LHCN-M2 (cell line): ENCODE data around the gene TRIM73. TPM values are rescaled to one million over a fixed set of nuclear protein-coding genes. Genes with fewer than 3 reads are reported as not detected.
"Not testable (repeated sequence)": the region's sequence is repeated elsewhere in the genome, so short reads cannot be mapped to it uniquely, and the experiment has no call there.

Source experiments
- DNase-seq: peaks from one replicate; pipeline ENCODE4 v3.0.0-alpha.2; 2012; ENCODE audit warnings: low read depth
- polyA plus RNA-seq: library from polyadenylated mRNA; unstranded; fragments of >200 nt; gene quantifications from one replicate; pipeline ENCODE4 v1.2.1, GENCODE V29; 2012; ENCODE audit warnings: missing spikeins
- total RNA-seq: library from RNA; depleted of rRNA; stranded (reverse); fragments of >200 nt; gene quantifications from 2 replicates; pipeline ENCODE4 v1.2.3, GENCODE V29; 2014; rRNA removed

TRIM73 gene
- 0.29 and 0.83 TPM in 2 replicates for total RNA-seq
- 0.39 TPM for polyA plus RNA-seq

DNA sequence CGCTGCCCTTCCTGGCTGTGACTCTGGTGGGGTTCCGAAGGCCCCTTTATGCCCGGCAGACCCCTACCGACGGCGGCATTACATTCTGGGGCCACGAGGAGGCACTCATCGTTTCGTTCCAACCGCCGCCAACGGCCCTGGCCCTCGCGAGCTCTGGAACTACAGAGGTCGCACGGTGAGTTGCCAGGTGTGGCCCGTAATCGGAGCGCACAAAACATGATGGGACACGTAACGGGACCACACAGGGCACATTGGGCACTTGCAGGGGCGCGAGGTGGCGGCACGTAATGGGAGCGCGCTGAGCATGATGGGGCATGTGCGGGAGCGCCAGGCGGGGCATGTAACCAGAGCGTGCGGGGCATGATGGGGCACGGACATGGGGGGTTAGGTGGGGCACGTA is at the start of gene TRIM73:
Gene TRIM73 (plus strand): TSS at position 301 of the 400 bp plus-strand sequence. CDS start 3,305 bp downstream, outside the sequence.
- not testable (repeated sequence) for DNase-seq

DNA sequence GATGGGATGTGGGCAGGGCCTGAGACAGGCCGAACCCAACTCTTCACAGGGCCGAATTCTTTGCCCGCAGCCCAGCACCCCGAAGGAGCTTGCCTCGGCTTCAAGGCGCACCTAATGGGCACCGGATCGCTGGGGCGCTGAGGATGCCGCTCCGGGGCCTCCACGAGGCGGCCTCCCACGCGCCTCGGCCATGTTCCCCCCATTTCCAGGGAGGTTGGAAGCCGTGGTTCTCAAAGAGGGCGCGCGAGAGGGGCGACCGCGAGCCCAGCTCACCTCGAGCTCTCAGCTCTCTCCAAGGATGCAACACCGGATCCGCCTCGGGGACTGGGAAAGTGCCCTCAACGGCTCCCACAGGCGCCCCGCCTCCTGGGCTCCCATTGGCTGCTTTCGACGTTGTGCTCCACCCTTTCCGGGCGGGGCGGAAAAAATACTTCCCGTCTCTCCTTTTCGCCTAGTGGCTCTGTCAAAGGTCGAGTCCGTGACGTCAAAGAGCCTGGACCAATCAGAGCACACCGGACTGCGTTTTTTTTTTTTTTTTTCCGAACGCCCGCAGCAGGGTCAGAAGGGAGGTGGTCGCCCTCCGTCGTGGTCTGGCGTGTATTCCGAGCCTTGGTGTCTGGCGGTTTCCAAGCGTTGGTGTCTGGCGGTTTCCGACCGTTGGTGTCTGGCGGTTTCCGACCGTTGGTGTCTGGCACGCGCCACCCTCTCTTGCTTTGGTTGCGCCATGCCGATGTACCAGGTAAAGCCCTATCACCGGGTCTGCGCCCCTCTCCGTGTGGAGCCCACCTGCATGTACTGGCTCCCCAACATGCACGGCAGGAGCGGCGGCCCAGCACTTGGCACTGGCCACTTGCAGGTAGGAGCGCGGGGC is 36.5 kb upstream of the TRIM73 start:
- not testable (repeated sequence) for DNase-seq

DNA sequence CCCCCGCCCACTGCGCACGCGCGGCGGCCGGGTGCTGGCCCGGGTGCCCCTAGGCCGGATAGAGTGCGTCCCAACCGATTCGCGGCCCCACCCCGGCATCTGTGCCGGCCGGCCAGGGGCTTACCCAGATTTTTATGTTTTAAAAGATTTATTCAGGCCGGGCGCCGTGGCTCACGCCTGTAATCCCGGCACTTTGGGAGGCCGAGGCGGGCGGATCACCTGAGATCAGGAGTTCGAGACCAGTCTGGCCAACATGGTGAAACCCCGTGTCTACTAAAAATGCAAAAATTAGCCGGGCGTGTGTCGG is 35.9 kb upstream of the TRIM73 start:
- not testable (repeated sequence) for DNase-seq

DNA sequence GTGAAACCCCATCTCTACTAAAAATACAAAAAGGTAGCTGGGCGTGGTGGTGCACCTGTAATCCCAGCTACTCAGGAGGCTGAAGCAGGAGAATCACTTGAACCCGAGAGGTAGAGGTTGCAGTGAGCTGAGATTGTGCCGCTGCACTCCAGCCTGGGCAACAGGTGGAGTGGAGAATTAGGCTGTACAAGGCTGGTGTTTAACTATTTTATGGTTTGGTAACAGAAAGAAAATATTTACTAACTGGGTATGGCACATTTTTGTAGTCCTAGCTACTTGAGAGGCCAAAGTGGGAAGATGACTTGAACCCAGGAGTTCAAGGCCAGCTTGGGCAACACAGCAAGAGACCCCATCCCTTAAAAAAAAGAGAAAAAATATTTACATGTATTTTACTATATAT is 31.4 kb upstream of the TRIM73 start:
- DNase-seq, result not testable (repeated sequence)

DNA sequence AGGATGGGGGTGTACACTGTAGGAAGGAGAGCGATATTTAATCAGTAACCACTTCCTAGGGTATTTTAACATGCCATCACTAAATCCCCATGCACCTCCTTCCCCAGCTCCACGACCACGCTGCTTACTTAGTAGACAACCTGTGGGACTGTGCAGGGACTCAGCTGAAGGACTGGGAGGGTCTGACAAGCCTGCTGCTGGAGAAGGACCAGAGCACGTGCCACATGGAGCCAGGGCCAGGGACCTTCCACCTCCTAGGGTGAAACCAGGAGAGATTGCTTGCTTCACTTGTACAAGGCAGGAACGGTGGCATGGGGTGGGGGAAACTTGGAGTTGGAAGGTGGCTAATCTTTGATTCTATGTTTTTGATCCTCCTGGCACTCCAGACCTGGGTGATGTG is 28.8 kb upstream of the TRIM73 start:
- DNase-seq, result not testable (repeated sequence)

DNA sequence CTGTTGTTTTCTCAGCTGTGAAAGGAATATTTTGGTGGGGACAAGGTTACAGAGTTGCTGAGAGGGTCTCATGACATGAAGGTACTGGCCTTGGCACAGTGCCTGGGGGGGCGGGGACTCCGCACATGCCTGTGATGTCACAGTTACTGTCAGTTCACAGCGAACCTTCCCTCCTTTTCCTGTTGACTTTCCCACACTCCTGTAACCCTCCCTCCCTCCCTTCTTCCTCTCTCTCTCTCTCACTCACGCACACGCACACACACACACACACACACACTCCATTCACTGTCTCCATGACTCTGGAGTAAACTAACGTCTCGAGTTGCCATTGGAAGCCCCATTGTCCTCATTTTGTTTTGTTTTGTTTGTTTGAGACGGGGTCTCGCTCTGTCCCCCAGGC is 28.1 kb upstream of the TRIM73 start:
- not testable (repeated sequence) for DNase-seq

DNA sequence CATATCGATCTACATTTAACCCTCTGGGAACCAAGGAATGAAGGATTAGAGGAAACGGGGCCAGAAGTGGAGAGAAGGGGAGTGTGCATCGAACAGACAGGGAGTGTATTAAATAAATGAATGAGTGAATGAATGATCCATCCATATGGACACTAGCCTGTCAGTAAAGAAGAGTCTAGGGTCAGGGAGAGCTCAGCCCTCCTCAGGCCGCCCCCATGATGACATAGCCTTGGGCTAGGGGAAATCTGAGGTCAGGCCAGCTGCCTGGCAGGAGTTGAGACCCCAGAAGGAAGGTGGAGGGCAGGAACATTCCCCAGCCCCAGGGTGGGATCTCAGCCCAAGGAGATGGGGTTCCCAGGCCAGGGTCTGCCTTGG is 21.3 kb upstream of the TRIM73 start:
- not testable (repeated sequence) for DNase-seq

DNA sequence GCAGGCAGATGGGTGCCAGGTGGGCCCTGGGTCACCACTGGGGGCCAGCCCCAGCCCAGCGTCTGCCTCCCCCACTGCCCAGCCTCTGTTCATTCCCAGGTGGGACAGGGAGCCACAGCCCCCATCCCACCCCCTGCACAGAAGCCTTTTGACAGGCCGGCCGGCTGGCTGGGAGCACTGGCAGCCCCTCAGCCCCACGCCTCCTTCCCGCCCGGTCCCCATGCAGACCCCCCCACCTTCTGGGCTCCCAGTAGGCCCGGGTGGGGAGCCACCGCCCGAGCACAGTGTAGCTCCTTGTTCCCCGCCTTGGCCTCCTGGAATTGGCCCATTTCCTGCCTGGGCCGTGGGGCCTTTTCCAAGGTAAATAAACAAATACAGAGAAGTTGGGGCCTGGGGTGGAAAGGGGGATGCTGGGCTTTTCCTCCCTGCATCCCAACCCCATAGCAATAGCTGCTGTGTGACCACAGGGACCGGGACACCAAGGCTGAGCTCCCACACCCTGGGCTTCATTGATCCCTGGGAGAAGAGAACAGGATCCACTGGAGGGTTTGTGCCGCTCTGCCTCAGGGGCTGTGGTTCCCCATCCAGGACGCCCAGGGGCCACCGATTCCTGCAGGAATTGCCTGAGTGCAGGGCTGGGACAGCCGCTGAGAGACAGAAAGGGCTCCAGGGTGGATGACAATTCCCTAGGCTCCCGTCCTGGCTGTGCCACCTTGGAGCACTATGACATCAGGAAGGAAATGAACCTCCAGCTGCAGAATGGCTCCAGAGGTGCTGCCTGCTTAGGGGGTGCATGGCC is 20.7 kb upstream of the TRIM73 start:
- DNase-seq, result not testable (repeated sequence)

DNA sequence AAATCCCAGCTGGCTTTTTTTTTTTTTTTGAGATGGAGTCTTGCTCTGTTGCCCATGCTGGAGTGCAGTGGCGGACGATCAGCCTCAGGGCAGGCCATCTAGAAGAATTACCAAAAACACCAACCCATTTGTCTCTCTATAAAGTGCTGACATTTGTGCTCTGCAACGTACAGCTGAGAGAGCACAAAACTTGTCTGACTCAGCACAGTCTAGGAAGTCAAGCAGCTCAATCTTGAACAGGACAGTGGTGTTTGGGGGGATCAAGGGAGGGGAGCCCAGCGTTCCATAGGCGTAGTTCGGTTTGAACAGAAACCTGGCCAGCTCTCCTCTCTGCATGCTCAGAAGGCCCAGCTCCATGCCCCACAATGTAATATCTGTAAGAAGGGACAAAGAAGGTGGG is 2.2 kb upstream of the TRIM73 start:
- not testable (repeated sequence) for DNase-seq

DNA sequence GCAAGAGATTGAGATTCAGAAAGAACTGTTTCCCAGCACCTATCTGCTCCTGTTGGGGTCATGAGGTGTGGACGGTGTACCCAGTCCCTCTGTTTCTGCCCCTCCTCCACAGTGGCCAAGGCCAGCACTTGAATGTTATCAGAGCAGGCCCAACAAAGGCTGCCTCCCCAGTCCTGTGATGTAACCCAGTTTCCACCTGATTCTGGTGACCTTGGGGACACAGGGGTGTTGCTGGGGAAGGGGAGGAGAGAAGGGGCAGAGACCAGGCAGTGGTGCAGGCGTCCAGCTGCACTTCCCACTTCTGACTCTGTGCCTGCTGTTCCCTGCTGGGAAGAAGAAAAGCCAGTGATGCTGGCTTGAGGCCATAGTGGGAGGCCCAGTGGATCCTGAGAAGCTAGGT is 2.4 kb downstream of the TRIM73 start:
- DNase-seq, result not testable (repeated sequence)

DNA sequence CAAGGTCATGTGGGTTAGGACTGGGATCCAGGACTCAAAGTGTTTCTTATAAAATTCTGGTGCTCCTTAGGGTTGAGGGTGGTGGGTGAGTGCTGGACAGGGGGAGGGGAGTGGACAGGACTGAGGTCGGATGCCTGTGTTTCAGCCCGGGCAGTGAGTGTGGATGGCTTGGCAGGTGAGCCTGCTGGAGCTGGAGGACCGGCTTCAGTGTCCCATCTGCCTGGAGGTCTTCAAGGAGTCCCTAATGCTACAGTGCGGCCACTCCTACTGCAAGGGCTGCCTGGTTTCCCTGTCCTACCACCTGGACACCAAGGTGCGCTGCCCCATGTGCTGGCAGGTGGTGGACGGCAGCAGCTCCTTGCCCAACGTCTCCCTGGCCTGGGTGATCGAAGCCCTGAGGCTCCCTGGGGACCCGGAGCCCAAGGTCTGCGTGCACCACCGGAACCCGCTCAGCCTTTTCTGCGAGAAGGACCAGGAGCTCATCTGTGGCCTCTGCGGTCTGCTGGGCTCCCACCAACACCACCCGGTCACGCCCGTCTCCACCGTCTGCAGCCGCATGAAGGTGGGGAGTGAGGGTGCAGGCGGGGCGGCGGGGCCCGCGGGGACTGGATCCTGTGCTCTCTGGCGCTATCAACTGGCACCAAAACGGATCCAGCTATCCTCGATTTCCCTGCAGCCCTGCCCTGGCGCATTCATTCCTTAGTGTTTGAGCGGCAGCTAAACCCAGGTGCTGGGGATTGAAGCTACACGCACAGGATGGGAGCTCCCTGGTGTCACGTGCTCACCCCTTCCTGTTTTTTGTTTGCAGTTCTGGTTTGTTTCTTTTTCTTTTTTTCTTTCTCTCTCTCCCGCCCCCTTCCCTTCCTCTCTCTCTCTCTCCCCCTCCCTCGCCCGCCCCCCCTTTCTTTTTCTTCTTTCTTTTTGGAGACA is 3.6 kb downstream of the TRIM73 start:
- not testable (repeated sequence) for DNase-seq

DNA sequence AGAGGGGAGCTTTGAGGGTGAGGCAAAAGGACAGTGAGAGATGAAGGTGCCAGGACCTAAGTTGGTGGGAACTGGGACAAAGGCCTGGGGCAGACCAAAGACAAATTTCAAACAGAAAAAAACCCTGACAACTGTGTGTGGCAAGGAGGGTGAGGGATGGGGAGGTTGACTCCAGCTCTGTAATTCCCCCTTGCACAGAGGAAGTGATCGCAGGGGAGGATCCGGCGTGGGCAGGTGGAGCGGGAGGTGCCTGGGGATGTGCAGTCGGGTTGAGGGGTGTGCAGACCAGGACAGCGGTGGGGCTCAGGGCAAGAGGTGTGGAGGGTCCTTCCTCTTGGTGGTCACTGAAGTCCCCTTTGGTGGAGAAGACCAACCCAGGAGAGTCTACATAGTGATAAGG is 5.1 kb downstream of the TRIM73 start:
- not testable (repeated sequence) for DNase-seq

DNA sequence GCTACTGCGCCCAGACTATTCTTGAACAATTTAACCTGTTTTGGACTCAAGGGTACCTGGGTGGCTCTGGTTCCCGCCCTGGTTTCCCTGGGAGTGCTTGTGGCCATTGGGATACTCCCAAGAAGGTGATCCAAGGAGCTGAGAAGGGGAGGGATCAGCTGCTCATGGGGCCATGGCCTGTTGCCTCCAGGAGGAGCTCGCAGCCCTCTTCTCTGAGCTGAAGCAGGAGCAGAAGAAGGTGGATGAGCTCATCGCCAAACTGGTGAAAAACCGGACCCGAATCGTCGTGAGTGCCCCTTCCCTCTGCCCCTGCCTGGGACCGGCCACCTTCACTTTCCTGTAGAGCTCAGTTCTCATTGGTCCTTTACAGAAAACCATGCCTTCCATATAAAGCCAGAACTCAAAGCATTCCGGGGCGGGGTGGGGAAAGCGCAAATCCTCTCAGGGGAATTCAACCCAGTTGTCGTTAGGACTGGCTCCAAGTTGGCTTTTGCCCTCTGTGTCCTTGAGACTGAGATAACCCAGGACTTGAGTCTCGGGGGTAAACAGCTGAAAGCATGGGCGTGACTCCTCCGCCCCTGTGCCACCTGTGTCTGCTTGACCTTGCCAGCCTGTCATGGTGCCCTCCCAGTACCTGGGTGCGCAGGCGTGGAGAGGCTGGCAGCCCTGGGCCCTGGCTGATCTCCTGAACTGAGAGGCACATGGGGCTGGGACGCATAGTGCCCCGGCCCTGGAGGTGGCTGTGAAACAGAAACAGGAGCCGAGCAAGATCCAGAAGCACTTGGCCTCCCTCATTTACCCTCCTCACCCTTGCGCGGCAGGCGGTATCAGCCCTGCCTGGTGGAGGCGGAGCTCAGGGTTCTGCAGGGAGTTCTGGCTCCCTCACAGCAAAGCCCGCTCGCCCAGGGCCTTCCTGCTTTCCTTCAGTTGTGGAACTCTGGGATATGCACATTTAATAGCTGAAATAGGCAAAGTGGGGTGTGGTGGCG is 8.3 kb downstream of the TRIM73 start:
- DNase-seq, result not testable (repeated sequence)

DNA sequence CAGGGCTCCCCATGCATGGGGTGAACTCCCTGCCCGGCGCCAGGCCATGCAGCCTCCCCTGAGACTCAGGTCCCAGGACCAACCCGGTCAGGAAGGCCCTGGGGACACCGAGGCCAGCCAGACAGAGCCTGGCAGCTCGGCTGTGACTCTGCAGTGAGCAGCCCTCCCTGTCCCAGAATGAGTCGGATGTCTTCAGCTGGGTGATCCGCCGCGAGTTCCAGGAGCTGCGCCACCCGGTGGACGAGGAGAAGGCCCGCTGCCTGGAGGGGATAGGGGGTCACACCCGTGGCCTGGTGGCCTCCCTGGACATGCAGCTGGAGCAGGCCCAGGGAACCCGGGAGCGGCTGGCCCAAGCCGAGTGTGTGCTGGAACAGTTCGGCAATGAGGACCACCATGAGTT is 9.2 kb downstream of the TRIM73 start:
- DNase-seq, result not testable (repeated sequence)

DNA sequence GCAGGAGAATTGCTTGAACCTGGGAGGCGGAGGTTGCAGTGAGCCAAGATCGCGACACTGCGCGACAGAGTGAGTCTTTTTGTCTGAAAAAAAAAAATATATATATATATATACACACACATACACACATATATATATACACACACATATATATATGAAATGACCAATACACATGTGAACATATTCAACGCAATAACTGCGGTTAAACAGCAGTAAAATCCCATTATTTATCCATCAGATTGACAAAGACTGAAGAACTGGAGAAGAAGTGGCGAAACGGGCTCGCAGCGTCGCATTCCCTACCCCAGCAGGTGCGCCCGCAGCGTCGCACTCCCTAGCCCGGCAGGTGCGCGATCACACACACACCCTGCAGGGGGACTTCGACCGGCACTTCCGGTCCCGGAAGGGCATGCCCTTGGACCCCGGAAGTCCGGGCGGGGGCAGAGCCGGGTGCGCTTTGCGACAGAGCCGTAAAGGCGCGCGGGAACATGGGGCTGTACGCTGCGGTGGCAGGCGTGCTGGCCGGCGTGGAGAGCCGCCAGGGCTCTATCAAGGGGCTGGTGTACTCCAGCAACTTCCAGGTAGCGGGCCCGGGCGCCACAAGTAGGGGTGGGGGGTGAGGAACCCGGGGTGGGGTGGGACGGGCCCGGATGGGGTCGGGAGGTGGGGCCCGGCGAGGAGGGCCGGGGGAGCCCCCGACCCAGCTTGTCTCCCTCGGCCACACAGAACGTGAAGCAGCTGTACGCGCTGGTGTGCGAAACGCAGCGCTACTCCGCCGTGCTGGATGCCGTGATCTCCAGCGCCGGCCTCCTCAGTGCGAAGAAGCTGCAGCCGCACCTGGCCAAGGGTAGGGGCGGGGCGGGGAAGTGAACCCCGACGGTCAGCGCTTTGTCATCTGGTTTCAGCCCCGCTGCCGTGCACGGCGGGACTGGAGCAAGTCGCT is 14.7 kb downstream of the TRIM73 start:
- DNase-seq, result not testable (repeated sequence)

DNA sequence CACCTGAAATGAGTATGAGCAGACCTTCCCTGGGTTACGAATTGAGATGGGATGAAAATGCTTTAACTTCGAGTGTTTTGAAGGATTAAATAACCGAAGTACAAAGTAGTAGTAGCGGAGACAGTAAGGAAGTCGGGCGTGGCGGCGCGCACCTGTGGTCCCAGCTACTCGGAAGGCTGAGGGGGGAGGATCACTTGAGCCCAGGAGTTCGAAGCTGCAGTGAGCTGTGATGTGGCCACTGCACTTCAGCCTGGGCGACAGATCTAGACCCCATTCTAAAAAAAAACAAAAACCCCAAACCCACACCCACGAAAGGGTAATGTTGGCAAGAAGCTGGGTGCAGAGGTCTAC is 15.4 kb downstream of the TRIM73 start:
- not testable (repeated sequence) for DNase-seq

DNA sequence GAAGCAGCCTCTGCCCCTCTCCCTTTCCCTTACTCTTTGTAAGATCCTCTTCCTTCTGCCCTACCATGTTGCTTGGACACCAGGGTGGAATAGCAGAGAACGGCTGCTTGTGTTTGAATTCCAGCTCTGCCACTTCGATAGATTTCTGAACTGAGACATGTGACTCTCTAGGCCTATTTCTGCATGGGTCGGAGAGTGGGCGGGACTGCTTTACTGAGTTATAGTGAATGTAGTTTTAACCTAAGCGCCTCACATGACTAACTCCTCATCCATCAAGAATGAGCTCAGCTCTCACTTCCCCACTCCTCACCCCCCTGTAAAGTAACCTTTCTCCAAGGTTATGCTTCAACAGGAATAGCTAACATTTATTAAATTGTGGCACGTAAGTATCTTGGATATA is 18.8 kb downstream of the TRIM73 start:
- DNase-seq, result not testable (repeated sequence)

DNA sequence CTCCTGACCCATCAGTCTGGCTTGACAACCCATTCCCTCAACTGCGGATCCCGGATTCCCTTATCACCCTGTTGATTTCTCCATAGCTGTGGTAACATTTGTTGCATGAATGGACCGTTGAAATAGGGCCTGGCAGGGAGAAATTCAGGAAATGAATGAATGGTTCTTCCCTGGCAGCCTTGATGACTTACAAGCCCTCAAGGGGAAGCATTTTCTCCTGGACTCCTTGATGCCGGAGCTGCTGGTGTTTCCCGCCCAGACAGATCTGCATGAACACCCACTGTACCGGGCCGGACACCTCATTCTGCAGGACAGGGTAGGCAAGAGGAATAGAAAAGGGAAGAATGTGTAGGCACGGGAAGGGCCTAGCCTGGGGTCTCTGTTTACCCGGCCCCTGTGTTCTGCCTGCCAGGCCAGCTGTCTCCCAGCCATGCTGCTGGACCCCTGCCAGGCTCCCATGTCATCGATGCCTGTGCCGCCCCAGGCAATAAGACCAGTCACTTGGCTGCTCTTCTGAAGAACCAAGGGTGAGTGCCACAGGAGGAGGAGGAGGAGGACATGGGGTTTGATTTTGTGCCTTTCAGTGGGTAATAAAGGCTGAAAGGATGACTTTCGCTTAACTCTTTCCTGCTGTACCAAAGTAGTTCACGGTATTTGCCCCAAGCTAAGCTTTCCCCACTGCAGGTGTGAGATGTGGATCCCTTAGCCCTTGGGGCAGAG is 19.4 kb downstream of the TRIM73 start:
- not testable (repeated sequence) for DNase-seq
